Stimulated activated CD4-positive, alpha-beta T cell treated with anti-CD3 and anti-CD28 coated beads, Interleukin-12 subunit alpha, Interleukin-12 subunit beta, amount 100 ng/mL, for 24 hours (primary cell): Measurements from ENCODE around the gene POP4.
A peak's percentile ranks its signal among the peaks of the same experiment; 100 is the strongest.

Source experiments
- DNase-seq, 2 experiments: peaks; one replicate each; pipeline ENCODE4 v3.0.0-alpha.2; 2020; ENCODE audit warnings: low read depth in 2 of 2

Gene POP4

DNA sequence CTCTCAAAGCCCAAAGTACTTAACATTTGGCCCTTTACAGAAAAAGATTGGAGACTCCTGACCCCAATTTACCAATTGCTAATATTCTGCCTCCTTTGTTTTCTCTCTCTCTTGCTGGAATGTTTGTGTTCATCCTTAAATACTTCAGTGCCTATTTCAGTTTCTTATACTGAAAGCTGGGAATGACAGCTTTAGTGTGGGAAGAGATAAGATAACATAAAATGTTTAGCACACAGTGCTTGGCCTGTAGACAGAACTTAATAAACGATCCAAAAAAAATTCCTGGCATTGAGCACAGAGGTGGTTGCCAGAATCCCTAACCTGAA, 56.2 kb downstream of the POP4 start:
- no peak for DNase-seq

- DNase-seq = no peak
These were observed 56.7 kb downstream of the POP4 start for GRCh38 chr19:29662604-29663404.

DNA sequence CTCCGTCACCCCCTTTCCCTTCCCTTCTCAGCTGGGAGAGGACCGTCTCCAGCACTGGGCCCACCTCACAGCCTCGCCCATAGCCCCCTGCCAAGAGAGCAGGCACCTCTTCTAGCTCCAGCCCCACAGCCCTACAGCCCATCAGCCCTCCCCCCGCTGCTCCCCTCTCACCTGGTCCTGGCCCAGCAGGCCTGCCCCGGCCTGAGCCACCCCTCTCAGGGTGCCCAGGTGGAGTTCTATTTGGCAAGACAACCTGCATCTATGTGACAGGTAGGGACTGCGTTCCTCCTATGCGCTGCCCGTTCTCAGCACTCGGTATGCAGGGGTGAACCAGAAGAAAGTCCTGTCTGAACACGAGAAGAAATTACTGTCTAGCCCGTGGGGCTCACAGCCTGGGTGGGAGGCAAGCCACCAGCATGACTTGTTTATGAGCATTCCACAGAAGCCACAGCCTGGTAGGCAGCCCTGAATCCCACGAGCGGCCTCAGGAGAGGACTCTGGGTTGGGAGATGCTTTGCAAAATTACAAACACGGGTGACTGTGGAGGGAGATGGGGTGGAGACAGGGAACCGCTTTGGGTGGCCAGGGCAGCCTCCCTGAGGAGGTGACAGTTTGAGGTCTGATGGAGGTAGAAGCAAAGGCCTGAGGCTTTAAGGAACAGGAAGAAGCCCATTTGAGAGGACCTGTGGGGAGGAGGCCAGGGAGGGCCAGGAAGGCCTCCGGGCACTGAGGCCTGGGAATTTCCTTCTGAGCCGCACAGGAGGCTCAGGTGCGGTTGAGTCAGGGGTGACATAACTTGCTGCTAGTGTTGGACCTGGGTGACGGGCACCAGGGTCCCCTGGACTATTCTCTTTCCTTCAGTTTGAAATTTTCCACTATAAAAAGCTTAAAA, 58.0 kb downstream of the POP4 start:
- DNase-seq = no peak

GRCh38 chr19:29664753-29665214, 58.7 kb downstream of the POP4 start:
- no peak for DNase-seq

- peak; percentile 63 to 86 for DNase-seq
These were observed 59.2 kb downstream of the POP4 start, which contains the start of gene PLEKHF1 for GRCh38 chr19:29665215-29665825. PLEKHF1 (plus strand) TSS chr19:29665461; CDS start chr19:29673840, 8,379 bp downstream.

- DNase-seq = no peak
These were observed 59.9 kb downstream of the POP4 start for GRCh38 chr19:29665826-29666577.
